ENCODE measurements around the gene FTO. TPM values are rescaled to one million over a fixed set of nuclear protein-coding genes. Genes with fewer than 3 reads are reported as not detected.

Gene FTO
- total RNA-seq, 1 donor from 2014 or later: 106 TPM

DNA sequence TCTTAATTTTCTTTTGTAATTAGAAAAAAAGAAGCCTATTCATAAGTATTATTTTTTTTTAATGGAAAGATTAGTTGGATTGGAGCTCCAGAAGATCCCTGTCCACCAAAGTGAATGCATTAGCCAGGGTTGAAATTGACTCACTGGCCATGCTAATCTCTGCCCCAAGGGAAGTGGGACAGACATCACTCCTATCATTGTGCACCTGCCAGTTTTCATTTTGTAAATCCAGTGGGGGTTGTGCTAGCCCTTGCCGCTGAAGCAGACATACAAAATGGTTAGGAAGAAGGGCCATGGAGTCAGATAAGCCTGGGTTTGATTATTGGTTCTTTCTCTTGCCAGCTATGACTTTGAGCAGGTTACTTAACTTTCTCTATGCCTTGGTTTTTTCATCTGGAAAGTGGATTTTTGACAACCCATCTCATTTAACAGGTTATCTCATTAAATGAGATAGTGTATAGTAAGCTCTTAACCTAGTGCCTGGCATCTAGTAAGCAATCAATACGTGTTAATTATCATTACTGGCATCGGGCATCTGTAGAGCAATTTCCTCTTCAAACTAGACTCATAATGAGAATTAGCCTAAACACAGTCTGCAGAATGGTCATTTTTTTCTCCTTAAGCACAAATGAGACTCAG, 365.8 kb downstream of the FTO start:
- H3K4me1 Mint-ChIP-seq (ENCODE audit: low read depth, unreplicated experiment): peaks cover 47% of the 10 kb centered on the region
- H3K27ac Mint-ChIP-seq (ENCODE audit: unreplicated experiment): no peak overlapping the region
- H3K9me3 Mint-ChIP-seq (ENCODE audit: unreplicated experiment): peaks cover 19% of the 10 kb centered on the region
- H3K4me3 Mint-ChIP-seq (ENCODE audit: unreplicated experiment): no peak overlapping the region
- H3K36me3 Mint-ChIP-seq (ENCODE audit: unreplicated experiment): no peaks in the 10 kb centered on the region
- TF ChIP-seq, protein P1, sequence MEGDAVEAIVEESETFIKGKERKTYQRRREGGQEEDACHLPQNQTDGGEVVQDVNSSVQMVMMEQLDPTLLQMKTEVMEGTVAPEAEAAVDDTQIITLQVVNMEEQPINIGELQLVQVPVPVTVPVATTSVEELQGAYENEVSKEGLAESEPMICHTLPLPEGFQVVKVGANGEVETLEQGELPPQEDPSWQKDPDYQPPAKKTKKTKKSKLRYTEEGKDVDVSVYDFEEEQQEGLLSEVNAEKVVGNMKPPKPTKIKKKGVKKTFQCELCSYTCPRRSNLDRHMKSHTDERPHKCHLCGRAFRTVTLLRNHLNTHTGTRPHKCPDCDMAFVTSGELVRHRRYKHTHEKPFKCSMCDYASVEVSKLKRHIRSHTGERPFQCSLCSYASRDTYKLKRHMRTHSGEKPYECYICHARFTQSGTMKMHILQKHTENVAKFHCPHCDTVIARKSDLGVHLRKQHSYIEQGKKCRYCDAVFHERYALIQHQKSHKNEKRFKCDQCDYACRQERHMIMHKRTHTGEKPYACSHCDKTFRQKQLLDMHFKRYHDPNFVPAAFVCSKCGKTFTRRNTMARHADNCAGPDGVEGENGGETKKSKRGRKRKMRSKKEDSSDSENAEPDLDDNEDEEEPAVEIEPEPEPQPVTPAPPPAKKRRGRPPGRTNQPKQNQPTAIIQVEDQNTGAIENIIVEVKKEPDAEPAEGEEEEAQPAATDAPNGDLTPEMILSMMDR (IDR thresholded peaks at IDR 0.05; ENCODE audit: partially characterized antibody, unreplicated experiment): no peak
- no peak for DNase-seq
- peaks cover 13% of the 10 kb centered on the region for H3K27me3 Mint-ChIP-seq (ENCODE audit: unreplicated experiment)

DNA sequence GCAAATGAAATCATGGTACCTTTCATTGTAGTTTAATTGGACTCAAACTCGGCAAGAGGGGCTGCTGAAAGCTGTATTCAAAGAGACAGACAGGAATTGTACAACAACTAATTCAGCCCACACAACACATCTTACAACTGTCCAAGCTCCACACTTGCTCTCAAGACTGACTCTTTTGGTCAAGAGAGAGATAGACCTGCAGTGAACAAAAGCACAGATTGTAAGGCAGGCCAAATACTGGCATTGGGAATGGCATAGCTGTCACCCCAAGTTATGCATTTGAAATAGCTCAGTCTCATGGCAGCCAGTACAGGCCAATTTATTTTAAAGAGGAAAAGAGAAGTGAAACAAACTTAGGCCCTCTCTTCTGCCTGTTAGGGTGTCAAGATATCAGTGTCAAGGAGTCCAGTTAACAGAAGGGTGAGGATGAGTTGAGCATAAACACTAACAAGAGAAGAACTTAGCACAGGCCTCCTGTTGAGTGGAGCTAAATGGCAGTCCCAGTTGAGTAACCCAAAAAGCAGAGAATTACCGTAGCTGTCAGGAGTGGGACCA, 366.9 kb downstream of the FTO start:
- Mint-ChIP-seq H3K27me3 (ENCODE audit: unreplicated experiment) (peaks cover 13% of the 10 kb centered on the region), H3K9me3 (ENCODE audit: unreplicated experiment) (peaks cover 19% of the 10 kb centered on the region), H3K27ac (ENCODE audit: unreplicated experiment) (peak overlapping the region; percentile 65), H3K4me1 (ENCODE audit: low read depth, unreplicated experiment) (peaks cover 47% of the 10 kb centered on the region), H3K4me3 (ENCODE audit: unreplicated experiment) (peak overlapping the region; percentile 64), H3K36me3 (ENCODE audit: unreplicated experiment) (no peaks in the 10 kb centered on the region)
- no peak for DNase-seq
- TF ChIP-seq, protein P1 (IDR thresholded peaks at IDR 0.05; ENCODE audit: partially characterized antibody, unreplicated experiment): no peak

DNA sequence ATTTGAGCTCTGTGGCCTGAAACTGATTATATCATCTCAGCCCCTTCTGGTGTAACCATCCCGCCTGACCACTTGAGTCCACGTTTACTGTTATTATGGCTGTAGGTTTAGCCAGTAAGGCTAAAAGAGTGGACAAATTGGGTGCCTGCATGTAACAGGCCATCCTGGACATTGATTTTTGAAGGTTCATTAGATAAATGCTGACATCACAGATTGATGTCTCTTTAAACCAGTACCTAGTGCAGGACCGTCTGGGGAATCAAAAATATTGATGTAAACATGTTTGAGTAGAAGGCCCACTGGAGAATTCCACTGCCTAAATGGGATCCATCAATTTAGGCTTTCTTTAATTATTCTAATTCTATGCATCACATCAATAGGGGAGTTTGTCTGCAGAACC, 367.6 kb downstream of the FTO start:
- Mint-ChIP-seq H3K36me3 (ENCODE audit: unreplicated experiment) (no peaks in the 10 kb centered on the region), H3K4me3 (ENCODE audit: unreplicated experiment) (peak overlapping the region; percentile 64)

DNA sequence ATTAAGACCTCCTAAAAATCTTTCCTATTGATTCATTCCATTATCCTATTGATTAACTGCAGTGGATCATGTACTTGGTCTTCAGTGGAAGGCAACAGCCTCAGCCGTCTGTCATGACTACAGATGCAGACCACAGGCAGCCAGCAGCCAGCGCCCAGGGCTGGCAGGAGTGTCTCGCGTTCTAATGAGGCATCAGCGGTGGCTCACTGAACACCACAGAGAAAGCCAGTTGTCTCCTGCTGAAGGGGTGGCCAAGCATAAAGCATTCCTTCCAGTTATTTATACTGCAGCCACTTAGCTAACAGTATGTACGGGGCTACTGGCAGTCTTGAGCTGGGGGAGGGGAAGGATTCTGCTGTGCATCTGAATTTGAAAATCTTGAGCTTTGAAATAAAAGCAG, 368.3 kb downstream of the FTO start:
- H3K4me1 Mint-ChIP-seq (ENCODE audit: low read depth, unreplicated experiment): peaks cover 43% of the 10 kb centered on the region
- peaks cover 13% of the 10 kb centered on the region for H3K27me3 Mint-ChIP-seq (ENCODE audit: unreplicated experiment)
- peaks cover 19% of the 10 kb centered on the region for H3K9me3 Mint-ChIP-seq (ENCODE audit: unreplicated experiment)
- H3K36me3 Mint-ChIP-seq (ENCODE audit: unreplicated experiment): no peaks in the 10 kb centered on the region
- H3K4me3 Mint-ChIP-seq (ENCODE audit: unreplicated experiment): peak overlapping the region; percentile 27
- peak; percentile 79 for DNase-seq
- TF ChIP-seq, protein P1 (IDR thresholded peaks at IDR 0.05; ENCODE audit: partially characterized antibody, unreplicated experiment): no peak
- peak overlapping the region; percentile 88 for H3K27ac Mint-ChIP-seq (ENCODE audit: unreplicated experiment)

More for the DNA sequence above, 367.6 kb downstream of the FTO start:
- Mint-ChIP-seq H3K4me1 (ENCODE audit: low read depth, unreplicated experiment) (peaks cover 44% of the 10 kb centered on the region), H3K9me3 (ENCODE audit: unreplicated experiment) (peaks cover 19% of the 10 kb centered on the region), H3K27ac (ENCODE audit: unreplicated experiment) (peak overlapping the region; percentile 65), H3K27me3 (ENCODE audit: unreplicated experiment) (peaks cover 13% of the 10 kb centered on the region)
- no peak for DNase-seq
- TF ChIP-seq, protein P1 (IDR thresholded peaks at IDR 0.05; ENCODE audit: partially characterized antibody, unreplicated experiment): no peak

DNA sequence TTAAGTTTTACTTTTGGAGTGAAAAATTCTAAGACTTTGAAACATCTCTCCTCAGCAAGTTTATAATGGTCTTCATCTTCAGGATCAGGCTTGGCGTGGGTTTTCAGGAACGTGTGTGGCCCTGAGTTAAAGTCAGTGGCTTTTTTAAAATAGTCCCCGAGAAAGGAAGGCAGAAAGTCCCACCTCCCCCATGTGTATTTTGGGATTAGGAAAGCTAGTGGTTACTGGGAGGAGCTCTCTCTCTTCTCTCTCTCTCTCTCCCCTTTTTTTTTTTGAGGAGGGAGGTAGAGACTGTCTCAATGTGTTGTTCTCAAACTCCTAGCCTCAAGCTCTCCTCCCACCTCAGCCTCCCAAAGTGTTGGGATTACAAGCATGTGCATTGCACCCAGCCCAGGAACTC, 369.4 kb downstream of the FTO start:
- no peak for DNase-seq
- Mint-ChIP-seq H3K27me3 (ENCODE audit: unreplicated experiment) (peaks cover 13% of the 10 kb centered on the region), H3K9me3 (ENCODE audit: unreplicated experiment) (peaks cover 19% of the 10 kb centered on the region), H3K36me3 (ENCODE audit: unreplicated experiment) (no peaks in the 10 kb centered on the region), H3K27ac (ENCODE audit: unreplicated experiment) (peak overlapping the region; percentile 5), H3K4me3 (ENCODE audit: unreplicated experiment) (peak overlapping the region; percentile 33), H3K4me1 (ENCODE audit: low read depth, unreplicated experiment) (peaks cover 40% of the 10 kb centered on the region)
- TF ChIP-seq, protein P1 (IDR thresholded peaks at IDR 0.05; ENCODE audit: partially characterized antibody, unreplicated experiment): no peak
